Activated CD4-positive, alpha-beta T cell treated with anti-CD3 and anti-CD28 coated beads for 24 hours (primary cell): ENCODE results near the gene THSD7A.

Experiments
- DNase-seq, 2 donors: peaks; one replicate each; pipeline ENCODE4 v3.0.0-alpha.2; 2020; ENCODE audit warnings: low read depth in 2 of 2

THSD7A gene

DNA sequence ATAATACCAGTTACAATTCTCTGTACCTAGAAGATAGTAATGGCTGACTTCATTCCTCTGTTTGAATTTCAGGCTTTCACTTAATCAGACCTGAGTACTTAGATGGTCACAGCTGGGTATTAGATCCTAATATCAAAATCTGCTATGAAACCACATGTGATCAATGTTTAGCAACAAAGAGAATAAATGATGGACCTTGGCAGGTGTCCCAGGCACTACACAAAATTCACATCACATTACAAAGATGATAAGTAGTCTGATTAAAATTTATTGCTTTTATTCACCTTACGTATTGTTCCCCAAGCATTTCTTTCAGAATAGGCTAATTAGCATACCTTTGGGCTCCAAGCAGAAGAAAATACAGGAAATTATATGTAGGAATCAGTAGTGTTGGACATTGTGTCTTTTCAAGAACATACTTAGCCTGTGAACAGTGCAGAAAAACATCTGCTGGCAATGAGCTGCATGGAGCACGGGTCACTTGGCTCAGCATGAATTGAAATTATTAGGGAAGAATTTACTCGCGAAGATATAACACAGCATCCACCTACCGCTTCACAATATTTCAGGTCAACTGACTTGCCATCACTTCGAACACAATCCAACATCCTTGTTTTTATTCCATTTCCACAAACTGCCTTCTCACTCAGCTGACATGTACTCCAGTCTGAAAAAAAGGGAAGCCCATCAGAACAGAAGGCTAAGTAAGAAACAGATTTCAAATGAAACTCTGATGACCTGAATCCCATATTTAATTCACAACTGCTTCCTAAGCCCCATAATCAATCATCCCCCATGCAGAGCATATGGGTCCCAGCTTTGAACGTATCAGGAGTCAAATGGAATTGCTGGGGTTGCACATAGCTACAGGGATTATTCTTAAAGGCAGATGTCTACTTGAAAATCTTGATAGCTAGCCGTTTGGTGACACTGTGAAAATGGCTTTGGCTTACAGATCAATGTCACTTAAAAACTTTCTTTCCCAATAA, 421.0 kb downstream of the THSD7A start:
- no peak for DNase-seq

DNA sequence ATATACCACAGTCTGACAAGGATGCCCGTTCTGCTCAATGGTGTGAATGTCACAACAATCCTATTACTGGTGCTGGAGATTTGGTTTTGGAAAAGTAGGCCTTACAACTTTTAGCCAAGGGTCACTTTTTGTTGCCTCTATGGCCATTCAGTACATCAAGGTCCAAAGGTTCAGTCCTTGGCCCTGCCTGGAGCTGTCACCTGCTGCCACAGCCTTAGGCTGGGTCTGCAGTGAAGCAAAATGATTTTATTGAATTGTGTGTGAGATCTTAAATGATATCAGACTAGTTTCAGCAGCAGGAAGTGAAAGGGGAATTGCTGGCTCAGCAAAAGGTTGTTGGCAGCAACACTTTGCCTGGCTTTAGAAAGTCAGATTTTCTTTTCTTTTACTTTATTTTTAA, 427.6 kb downstream of the THSD7A start:
- no peak for DNase-seq

DNA sequence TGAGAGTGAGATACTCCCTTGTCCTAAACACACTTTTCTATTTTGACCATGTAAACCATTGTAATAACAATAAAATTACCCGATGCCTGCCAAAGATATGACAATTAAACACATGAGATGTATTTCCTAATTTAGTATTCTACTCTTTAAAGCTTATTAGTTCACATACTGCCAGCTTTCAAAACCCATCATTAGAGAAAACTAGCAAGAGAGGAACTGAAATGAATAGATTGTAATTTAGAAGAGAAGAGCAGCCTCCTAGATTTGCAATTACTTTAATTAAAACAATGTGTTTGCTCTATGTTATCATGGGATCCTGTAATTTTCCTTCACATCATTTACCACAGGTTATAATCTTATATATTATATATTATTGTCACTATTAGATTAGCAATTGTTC, 428.2 kb downstream of the THSD7A start:
- DNase-seq, result no peak

DNA sequence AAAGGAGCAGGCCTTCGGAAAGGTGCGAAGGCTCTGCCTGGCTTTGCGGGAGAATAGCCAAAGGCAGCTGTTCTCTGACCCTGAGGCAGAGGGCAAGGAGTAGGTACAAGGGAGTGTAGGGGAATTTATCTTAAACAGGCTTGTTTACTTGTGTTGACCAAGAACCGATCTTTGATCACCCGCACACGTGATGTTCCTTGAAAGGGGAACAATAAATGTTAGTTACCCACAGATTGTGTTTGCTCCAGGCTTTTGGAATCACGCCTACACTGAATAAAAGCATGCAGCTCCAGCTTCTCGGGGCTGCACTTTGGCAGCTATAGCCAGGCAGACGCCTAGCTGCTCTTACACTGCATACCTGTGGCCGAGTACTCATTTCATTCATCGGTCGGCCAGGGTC, 437.6 kb downstream of the THSD7A start:
- no peak for DNase-seq

DNA sequence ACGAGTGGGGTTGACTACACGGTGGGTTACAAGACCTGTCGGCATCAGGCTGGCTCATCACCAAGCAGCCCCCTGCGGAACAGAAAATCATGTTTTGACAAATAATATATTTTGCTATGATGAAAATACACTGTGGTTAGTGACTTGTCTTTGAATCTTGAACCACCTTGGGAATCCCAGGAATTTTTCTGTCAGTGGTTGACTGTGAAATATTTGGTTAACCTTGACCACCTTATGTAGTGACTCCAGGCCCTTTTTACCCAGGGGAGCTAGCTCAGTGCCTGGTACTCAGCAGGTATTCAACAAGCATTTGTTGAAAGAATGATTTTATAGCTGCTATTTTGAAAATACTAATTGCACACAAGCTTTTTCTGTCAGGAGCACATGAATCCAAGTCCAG, 452.4 kb downstream of the THSD7A start:
- DNase-seq, result no peak

DNA sequence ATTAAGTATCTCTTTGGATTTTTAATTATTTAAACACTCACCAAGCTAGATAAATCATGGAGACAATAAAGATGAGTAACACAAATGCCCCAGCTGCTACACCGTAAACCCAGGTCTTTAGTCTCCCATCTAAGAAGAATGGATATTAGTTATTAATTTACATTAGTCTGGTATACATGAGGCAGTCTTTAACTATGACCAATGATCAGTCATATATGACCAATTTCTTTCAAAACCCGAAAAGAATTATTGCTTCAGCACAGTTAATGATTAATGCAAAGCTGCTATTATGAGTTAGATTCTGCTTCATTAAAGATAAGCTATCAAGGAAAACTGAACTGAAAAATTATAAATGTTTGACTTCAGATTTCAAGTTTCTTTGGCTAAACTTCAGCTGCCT, 455.5 kb downstream of the THSD7A start:
- no peak for DNase-seq

DNA sequence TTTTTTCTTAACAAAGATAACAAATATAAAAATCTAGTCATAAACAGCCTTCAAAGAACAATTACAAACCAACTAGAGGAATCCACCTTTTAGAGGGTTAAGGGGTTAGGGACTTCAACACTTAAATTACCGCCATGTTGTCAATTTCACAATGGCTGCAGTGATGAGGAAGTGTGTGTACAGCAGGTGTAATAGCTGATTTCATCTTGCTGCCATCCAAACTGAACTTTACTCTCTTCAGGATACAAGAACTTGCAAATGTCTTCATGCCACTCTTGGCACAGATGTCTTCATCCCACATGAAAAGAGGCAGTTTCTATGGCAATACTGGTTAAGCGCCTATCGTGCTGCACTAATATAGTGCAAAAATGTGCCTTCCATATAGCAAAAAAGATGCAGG, 457.4 kb downstream of the THSD7A start:
- DNase-seq, result no peak

DNA sequence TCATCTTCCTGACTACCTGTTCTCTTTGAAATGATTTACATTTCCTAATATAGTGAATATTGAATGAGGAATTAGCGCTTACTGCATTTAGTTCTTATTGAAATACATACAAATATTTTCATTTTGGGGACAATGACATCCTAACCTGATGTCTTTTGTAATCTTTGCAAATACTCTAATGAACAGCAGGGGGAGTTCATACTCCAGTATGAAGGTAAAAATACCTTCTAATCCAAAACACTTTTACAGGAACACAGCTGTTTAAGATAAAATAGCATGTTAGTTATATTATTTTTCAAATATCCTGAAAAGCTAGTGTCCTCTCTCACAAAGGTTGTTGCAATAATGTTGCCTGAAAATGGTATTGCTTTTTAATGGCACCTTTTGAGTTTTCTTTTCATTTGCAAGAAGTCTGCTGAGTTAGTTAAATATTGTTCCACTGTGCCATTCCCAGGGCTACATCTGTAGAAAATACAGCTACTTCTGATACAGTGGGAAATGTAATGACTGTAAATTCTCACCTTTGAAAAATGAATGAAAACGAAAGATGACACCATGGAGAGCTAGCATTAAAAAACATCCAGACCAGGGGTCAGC, 458.4 kb downstream of the THSD7A start:
- no peak for DNase-seq

DNA sequence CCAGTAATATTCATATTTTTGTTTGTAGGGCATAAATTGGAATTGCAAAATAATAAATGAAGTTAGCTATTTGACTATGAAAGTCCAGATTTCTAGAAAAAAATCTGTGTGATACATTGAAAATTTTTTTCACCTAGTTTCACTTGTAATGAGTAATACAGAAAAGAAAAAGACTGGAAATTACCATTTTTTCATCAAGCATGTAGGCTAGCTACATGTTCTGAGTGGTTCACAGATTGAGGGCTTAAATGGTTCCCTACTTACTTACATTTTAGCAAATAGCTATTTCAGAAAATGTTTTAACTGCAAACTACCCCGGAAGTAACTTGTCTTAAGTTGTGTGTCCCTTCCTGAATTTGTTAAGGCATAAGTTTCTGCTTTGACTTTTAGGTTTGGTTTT, 462.3 kb downstream of the THSD7A start:
- DNase-seq, result no peak

DNA sequence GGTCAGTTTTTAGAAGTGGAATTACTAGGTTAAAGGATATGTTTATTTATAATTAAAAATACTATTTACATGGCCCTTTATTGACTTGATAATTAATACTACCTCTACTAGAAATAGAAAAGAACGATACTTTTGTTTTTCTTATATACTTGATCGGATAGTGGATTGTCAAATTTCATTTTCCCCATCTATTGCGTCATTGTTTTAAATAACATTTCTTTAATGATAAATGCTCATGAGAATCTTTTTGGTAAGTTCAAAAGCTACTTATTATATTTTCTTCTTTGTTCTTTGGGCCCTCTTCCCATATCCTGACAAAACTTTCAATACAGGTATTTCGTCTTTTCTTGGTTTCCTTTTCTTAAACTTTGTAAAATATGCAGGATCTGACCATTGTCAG, 465.9 kb downstream of the THSD7A start:
- no peak for DNase-seq

DNA sequence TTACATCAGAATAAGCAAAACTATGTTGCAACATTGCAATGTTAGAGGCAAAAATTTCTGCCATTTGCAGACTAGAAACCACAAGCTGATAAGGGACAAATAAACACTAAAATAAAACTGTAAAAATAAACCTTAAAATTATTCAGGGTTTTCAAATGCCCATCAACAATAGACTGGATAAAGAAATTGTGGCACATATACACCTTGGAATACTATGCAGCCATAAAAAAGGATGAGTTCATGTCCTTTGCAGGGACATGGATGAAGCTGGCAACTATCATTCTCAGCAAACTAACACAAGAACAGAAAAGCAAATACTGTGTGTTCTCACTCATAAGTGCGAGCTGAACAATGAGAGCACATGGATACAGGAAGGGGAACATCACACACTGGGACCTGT, 473.4 kb downstream of the THSD7A start:
- DNase-seq, result no peak

DNA sequence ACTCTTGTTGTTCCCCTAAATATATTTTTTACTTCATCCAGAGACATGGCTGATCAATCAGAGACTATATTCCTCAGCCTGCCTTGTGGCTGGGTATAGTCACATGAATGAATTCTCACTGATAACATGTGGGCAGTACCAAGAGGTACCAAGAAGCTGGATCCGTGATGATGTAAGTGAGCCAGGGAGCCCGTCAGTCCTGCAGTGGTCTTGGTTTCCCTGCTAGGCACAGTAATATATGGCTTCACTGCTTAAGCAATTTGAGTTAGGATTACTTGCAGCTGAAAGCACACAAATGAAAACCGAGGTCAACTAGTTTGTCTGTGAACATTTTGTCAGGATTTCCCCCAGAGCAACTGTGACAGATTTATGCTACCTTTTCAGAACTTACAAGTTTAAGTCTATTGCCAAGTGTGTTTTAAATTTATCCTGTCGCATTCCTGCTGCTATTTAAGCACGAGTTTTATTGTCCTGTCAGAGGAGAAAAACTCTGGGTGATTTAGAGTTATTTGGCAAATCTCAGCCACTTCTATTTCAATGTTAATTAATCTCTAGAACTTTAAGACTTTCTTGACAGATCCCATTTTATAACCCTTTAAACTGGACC, 476.5 kb downstream of the THSD7A start:
- no peak for DNase-seq

DNA sequence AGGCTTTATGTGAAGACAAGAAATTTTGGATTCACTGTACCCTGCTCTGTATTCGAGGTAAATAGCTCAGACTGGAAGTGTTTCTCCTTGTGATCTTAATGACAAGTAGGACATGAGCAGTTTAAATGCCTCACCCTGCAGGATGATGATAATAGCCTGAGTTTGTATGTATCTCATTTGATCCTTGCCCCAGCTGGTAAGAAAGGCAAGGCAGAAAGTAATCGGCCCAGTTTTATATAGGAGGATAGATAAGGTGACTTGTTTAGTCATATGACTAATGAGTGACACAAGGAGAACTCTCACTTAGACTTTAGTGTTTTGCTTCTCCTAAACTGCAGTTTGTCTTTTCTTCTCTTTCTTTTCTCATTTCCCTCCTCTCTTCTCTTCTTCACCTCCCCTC, 485.7 kb downstream of the THSD7A start:
- no peak for DNase-seq

DNA sequence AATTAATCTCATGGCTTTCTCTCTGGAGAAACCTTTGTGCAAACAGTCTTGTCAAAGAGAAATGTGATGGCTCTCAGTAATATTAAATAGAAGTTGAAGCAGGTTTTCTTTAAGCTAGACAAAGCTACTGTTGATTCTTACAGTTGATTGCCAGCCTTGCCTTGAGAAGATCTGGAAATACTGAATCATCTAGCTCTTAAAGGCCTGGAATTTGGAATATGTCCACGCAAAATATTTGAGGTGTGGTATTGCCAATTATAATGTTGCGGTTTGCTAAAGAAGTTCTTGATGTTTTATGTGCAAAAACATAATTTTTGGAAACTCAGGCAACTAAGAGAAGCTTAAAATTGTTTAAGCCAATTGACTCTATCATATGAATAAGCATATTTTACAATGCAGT, 486.4 kb downstream of the THSD7A start:
- DNase-seq, result no peak

DNA sequence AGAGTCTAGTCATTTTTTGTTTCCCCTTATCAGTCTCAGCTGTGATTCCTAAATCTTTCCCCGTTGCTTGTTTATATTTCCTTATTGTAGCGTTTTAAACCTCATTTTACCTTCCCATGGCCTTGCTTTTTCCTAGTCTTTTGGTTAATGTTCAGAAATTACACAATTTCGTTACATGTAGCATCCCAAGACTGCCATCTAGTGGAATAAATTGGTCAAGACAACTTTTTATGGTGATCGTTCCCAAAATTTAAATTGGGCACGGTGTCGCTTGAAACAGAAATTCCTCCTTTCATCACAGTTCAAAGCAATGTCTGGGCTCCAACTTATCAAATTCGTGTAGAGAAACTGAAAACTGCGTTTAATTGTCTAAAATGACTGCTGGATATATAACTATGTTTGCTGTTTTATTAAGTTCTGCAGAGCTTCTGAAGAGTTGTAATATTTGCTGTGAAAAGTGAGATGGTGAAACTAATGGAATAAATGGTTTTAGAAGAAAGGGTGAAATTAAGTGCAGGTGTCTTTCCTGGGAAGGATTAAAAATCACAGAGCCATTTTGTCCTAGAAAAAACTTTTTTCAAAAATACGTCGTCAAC, 488.1 kb downstream of the THSD7A start:
- DNase-seq, result no peak

DNA sequence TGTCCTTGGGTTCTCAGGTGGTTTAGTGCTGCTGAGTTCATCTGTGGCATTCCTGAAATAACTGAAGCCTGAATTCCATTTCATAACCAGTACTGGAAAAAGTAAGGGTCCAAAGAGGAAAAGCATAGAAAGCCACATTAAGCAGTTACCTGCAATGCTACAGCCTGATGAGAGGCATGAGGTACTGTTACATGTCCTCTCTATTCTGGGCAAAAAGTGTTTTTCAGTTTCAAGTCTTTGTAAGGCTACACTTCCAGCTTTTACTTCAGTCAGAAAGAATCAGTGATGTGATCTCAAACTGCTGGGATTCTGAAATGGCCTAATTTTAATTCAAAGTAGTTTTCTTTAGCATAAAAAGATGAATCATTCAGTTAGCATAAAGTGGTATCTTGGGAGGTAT, 488.9 kb downstream of the THSD7A start:
- DNase-seq, result no peak

DNA sequence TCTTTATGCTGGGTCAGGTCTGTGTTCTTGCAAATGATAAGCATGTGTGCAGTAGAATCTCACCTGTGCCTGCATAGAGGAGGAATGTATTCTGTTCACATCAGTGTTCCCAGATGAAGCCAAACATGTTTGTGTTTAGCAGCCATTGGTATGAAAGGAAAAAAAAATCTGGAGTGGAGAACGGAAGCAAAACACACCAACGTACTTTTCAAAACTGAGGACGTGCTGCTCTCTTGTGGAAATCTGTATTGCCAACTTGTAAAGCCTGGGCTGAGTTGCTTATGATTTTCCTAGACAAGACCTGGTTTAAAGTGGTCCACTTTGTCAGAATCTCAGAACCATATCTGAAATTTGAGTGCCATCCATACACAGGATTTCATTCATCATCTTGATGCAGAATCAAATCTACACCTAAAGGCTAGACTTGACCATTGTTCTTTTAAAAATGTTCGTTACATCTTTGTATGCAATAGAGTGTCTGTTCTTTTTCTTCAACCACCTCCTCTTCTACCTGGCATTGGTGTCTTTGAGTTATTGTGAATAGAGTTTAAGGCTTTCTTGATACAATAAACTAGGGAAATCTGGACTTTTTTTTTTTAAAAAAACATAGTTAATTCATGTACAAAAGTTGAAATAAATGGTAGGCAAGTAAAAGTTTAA, 490.6 kb downstream of the THSD7A start:
- no peak for DNase-seq

DNA sequence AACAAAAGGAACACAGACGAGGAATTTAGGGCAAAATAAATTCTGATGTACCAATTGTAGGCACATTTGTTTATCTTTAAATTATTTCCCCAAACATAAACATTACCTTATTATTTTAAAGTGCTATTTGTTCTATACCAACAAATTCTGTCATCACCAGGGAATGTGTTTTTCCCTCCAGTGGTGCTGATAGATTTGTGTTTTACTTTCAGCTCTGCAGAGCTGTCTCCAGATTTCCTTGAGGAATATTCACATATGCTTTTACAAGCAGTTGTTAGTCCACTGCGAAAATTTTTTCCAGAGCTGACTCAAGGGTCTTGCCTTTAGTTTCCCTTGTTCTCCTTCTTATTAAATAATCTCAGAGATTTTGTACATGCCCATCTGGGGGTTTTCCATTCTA, 495.6 kb downstream of the THSD7A start:
- DNase-seq, result no peak

DNA sequence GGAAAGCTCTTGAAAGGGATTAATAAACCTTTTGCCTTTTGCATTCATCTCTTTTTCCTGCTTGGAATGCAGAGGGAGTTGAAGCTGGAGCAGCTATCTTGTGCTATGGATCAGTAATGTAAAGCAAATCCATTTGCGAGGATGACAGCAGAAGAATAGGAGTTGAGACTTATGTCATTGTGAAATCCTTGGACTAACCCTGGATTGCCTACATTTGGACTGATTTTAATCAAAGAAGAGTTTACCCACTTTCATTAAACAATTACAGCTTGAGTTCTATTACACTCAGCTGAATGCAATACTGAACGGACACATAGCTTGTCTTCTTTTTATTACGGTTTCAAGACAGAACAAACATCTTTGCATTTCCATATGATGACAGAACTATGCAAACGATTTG, 496.1 kb downstream of the THSD7A start:
- no peak for DNase-seq

DNA sequence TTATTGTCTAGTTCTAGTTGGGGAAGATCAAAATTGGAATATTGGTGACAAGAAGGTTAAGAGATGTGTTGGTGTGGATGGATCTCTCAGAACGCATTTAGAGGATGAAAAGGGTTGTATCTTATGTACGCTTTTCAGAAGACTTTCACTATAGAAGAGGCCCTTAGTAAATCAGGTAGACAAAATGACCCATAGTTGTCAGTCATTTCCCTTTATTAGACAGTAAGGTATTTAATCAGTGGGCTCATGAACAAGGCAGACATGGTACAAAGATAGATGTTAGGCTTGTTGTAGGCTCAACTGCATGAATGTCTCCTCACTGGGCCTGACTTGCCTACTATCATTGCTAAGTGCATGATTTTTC, 499.2 kb downstream of the THSD7A start:
- no peak for DNase-seq

DNA sequence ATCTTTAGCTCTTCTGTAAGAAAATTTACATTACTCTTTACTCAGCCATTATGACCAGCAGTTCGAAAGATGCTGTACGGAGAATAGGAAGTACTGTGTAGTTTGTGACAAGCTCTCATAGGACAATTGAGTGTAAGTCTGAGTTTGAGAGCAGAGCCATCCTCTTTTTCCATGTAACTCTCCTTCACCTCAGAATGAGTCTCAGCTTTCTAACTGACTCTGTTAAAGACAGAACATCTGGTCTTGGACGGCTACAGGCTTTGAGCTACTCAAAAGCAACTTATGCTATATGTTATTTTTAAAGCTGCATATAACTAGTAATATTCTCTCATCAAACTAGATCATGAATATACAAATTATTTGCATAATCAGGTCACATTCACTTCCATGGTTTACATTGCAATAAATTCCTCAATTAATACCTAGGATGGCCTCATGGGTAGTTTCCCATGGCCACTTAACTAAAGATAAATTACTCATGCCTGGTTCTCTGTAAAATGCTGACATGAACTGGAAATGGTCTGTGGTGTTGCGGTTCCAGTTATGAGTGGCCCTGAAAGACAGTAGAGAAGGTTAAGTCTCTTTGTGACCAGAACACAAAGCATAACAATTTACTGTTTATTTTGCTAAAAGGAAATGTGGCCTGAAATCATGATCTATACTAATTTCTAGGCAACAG, 499.7 kb downstream of the THSD7A start:
- no peak for DNase-seq
